Measurements from ENCODE around the gene TAF1. TPM values are rescaled to one million over a fixed set of nuclear protein-coding genes. Genes with fewer than 3 reads are reported as not detected.

Gene TAF1
- total and polyA plus RNA-seq, 2 donors (not counting 3 experiments of a cell fraction or from before 2014, with no cell fraction given): 8.2 to 41.0 TPM

GRCh38 chrX:71487814-71488213, 121.7 kb downstream of the TAF1 start:
- FAIRE-seq (no peak), DNase-seq (ENCODE audit: low read depth, low spot score) (no peak)
- no peak for TF ChIP-seq MAX (IDR thresholded peaks at IDR 0.05; ENCODE audit: insufficient read depth, insufficient read length)
- no peaks in the 10 kb centered on the region for H4K20me1 ChIP-seq (replicated peaks; ENCODE audit: control insufficient read depth, extremely low read depth, insufficient read depth, low read length)
- no peak overlapping the region for H3K4me3 ChIP-seq (replicated peaks in 1 of 3; ENCODE audit: insufficient read depth in 1 of 3, low read depth in 1 of 3, low read length in 3 of 3)
- H3K27ac ChIP-seq (ENCODE audit: insufficient read depth, low read depth, low read length): no peak overlapping the region
- no peak overlapping the region for H3K9ac ChIP-seq (replicated peaks; ENCODE audit: extremely low read depth, insufficient read depth, low read length)
- BruUV-seq (replicated peaks): no TSS peak
- no peaks in the 10 kb centered on the region for H3K36me3 ChIP-seq (ENCODE audit: control insufficient read depth in 2 of 2, extremely low read depth in 1 of 2, insufficient read depth in 2 of 2, low read length in 2 of 2)
- H3K9me3 ChIP-seq (replicated peaks; ENCODE audit: control insufficient read depth, insufficient read depth, low read length): no peaks in the 10 kb centered on the region
- H3K4me2 ChIP-seq (ENCODE audit: insufficient read depth, low read length): no peak overlapping the region
- no peaks in the 10 kb centered on the region for H3K9me1 ChIP-seq (replicated peaks; ENCODE audit: control insufficient read depth, extremely low read depth, insufficient read depth, low read length)
- POLR2A ChIA-PET: no interaction called here
- intact Hi-C loops (cut with micrococcal nuclease) (no loop called here), dilution Hi-C loops (cut with MboI; ENCODE audit: extremely low pct_ligation_motif_present, low sequenced_read_pairs) (no loop called here)
- no peaks in the 10 kb centered on the region for H3K79me2 ChIP-seq (ENCODE audit: control insufficient read depth, insufficient read depth, low read length)
- no peak overlapping the region for H2AFZ ChIP-seq (ENCODE audit: low read depth, low read length)
- H3K4me1 ChIP-seq (ENCODE audit: control insufficient read depth, extremely low read depth, insufficient read depth, low read length): peaks cover 4% of the 10 kb centered on the region
- H3K27me3 ChIP-seq (ENCODE audit: control insufficient read depth in 2 of 2, insufficient read depth in 2 of 2, low read length in 2 of 2): no peaks in the 10 kb centered on the region
- CTCF ChIA-PET: no interaction called here

GRCh38 chrX:71489540-71489939, 123.4 kb downstream of the TAF1 start:
- H3K4me3 ChIP-seq (replicated peaks in 1 of 3; ENCODE audit: insufficient read depth in 1 of 3, low read depth in 1 of 3, low read length in 3 of 3): no peak overlapping the region
- BruUV-seq (replicated peaks): no TSS peak
- POLR2A ChIA-PET: no interaction called here
- dilution Hi-C loops (cut with MboI; ENCODE audit: extremely low pct_ligation_motif_present, low sequenced_read_pairs): no loop called here
- intact Hi-C loops (cut with micrococcal nuclease): no loop called here
- no peak overlapping the region for H3K9ac ChIP-seq (replicated peaks; ENCODE audit: extremely low read depth, insufficient read depth, low read length)
- H3K9me1 ChIP-seq (replicated peaks; ENCODE audit: control insufficient read depth, extremely low read depth, insufficient read depth, low read length): no peaks in the 10 kb centered on the region
- DNase-seq (ENCODE audit: low read depth, low spot score): no peak
- no peak overlapping the region for H2AFZ ChIP-seq (ENCODE audit: low read depth, low read length)
- H3K4me2 ChIP-seq (ENCODE audit: insufficient read depth, low read length): no peak overlapping the region
- H3K4me1 ChIP-seq (ENCODE audit: control insufficient read depth, extremely low read depth, insufficient read depth, low read length): peaks cover 4% of the 10 kb centered on the region
- TF ChIP-seq MYC (IDR thresholded peaks at IDR 0.05; ENCODE audit: low read depth, low read length): no peak
- no peak for TF ChIP-seq POLR2A (IDR thresholded peaks at IDR 0.05; ENCODE audit: low read depth, low read length)
- TF ChIP-seq POLR2AphosphoS5 (IDR thresholded peaks at IDR 0.05; ENCODE audit: insufficient read depth, low read depth, low read length): no peak
- no peak overlapping the region for H3K27ac ChIP-seq (ENCODE audit: insufficient read depth, low read depth, low read length)
- CTCF ChIA-PET: no interaction called here
- no peak for FAIRE-seq
- H3K79me2 ChIP-seq (ENCODE audit: control insufficient read depth, insufficient read depth, low read length): no peaks in the 10 kb centered on the region
- H4K20me1 ChIP-seq (replicated peaks; ENCODE audit: control insufficient read depth, extremely low read depth, insufficient read depth, low read length): no peaks in the 10 kb centered on the region
- no peaks in the 10 kb centered on the region for H3K36me3 ChIP-seq (ENCODE audit: control insufficient read depth in 2 of 2, extremely low read depth in 1 of 2, insufficient read depth in 2 of 2, low read length in 2 of 2)
- no peaks in the 10 kb centered on the region for H3K9me3 ChIP-seq (replicated peaks; ENCODE audit: control insufficient read depth, insufficient read depth, low read length)
- no peaks in the 10 kb centered on the region for H3K27me3 ChIP-seq (ENCODE audit: control insufficient read depth in 2 of 2, insufficient read depth in 2 of 2, low read length in 2 of 2)
